ENCODE measurements around the gene AXDND1.
"Not testable (repeated sequence)": the region's sequence is repeated elsewhere in the genome, so short reads cannot be mapped to it uniquely, and the experiment has no call there.

The AXDND1 gene

DNA sequence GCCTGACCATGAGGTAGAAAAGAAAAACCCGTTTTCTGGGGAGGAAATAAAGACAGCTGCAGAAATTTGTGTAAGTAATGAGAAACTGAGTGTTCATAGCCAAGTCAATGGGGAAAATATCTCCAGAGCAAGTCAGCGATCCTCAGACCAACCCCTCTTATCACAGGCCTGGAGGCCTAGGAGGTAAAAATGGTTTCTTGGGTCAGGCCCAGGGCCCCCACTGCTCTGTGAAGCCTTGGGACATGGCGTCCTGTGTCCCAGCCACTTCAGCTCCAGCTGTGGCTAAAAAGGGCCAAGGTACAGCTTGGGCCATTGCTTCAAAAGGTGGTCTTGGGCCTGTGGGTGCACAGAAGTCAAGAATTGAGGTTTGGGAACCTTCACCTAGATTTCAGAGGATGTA lies 108.9 kb downstream of the AXDND1 start:
- Histone ChIP-seq H3K9ac (ENCODE audit: insufficient read length) (no peak overlapping the region), H3K27ac (no peak overlapping the region), H3K36me3 (ENCODE audit: insufficient read depth, low read length) (no peaks in the 10 kb centered on the region), H3K9me3 (ENCODE audit: low read depth, low read length) (no peaks in the 10 kb centered on the region), H3K4me3 (no peak overlapping the region)
- TF ChIP-seq FOXP2 (optimal IDR thresholded peaks at IDR 0.05; ENCODE audit: control extremely low read depth, extremely low read length, insufficient read depth) (no peak), EZH2 (IDR thresholded peaks at IDR 0.05) (no peak), POLR2AphosphoS5 (IDR thresholded peaks at IDR 0.05; ENCODE audit: borderline replicate concordance, low read depth, low read length) (no peak)
- DNase-seq (ENCODE audit: low read depth, low spot score) = no peak

DNA sequence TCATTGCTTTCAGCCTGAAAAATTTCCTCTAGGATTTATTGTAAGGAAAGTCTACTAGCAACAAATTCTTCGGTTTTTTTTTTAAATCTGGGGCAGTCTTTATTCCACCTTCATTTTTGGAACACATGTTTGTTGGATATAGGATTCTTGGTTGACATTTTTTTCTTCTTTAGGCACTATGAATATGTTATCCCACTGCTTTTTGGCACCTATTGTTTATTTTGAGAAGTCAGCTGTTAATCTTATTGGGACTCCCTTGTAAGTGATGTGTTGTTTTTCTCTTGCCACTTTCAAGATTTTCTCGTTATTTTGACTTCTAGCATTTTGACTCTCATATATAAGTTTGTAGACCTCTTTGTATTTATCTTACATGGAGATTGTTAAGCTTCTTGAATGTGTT lies 110.7 kb downstream of the AXDND1 start:
- no peak for TF ChIP-seq POLR2AphosphoS5 (IDR thresholded peaks at IDR 0.05; ENCODE audit: borderline replicate concordance, low read depth, low read length)
- no peak for TF ChIP-seq FOXP2 (optimal IDR thresholded peaks at IDR 0.05; ENCODE audit: control extremely low read depth, extremely low read length, insufficient read depth)
- TF ChIP-seq EZH2 (IDR thresholded peaks at IDR 0.05) = no peak
- DNase-seq (ENCODE audit: low read depth, low spot score) = no peak
- H3K9me3 ChIP-seq (ENCODE audit: low read depth, low read length) = no peaks in the 10 kb centered on the region

DNA sequence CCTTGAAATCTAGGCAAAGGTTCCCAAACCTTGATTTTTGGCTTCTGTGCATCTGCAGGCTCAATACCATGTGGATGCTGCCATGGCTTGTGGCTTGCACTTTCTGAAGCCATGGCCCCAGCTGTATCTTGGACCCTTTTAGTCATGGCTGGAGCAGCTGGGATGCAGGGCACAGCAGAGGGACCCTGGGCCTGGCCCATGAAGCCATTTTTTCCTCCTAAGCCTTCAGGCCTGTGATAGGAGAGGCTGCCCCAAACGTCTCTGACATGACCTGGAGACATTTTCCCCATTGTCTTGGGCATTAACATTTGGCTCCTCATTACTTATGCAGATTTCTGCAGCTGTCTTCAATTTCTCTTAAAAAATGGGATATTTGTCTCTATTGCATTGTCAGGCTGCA lies 112.6 kb downstream of the AXDND1 start:
- TF ChIP-seq FOXP2 (optimal IDR thresholded peaks at IDR 0.05; ENCODE audit: control extremely low read depth, extremely low read length, insufficient read depth) (no peak), EZH2 (IDR thresholded peaks at IDR 0.05) (no peak), POLR2AphosphoS5 (IDR thresholded peaks at IDR 0.05; ENCODE audit: borderline replicate concordance, low read depth, low read length) (no peak)
- no peaks in the 10 kb centered on the region for H3K36me3 ChIP-seq (ENCODE audit: insufficient read depth, low read length)
- no peak for DNase-seq (ENCODE audit: low read depth, low spot score)
- H3K9ac ChIP-seq (ENCODE audit: insufficient read length) = no peak overlapping the region
- H3K27ac ChIP-seq = no peak overlapping the region
- no peaks in the 10 kb centered on the region for H3K9me3 ChIP-seq (ENCODE audit: low read depth, low read length)
- H3K4me3 ChIP-seq = no peak overlapping the region

More for the DNA sequence above, 110.7 kb downstream of the AXDND1 start:
- no peak overlapping the region for H3K4me3 ChIP-seq
- H3K36me3 ChIP-seq (ENCODE audit: insufficient read depth, low read length) = no peaks in the 10 kb centered on the region
- H3K27ac ChIP-seq = no peak overlapping the region
- no peak overlapping the region for H3K9ac ChIP-seq (ENCODE audit: insufficient read length)

DNA sequence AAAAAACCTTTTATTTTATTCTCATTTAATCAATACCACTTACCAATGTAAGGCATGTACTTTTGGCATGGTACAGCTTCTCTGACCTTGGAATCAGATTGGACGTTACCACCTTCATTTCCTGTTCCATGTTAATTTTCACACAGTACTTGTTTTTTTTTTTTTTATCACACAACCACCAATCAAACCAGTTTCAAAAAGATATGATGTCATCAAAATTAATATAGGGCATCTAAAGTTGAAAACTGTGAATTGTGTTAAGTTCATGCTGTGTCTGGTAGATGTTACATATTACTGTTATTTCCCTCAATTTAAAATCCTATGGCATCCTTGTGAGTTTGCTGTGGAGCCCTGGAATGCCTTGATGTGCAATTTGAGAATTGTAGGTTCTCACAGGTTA lies 124.8 kb downstream of the AXDND1 start:
- Histone ChIP-seq H3K4me3 (no peak overlapping the region), H3K36me3 (ENCODE audit: insufficient read depth, low read length) (no peaks in the 10 kb centered on the region), H3K9me3 (ENCODE audit: low read depth, low read length) (no peaks in the 10 kb centered on the region), H3K27ac (no peak overlapping the region), H3K9ac (ENCODE audit: insufficient read length) (no peak overlapping the region)
- TF ChIP-seq POLR2AphosphoS5 (IDR thresholded peaks at IDR 0.05; ENCODE audit: borderline replicate concordance, low read depth, low read length) = no peak
- no peak for TF ChIP-seq FOXP2 (optimal IDR thresholded peaks at IDR 0.05; ENCODE audit: control extremely low read depth, extremely low read length, insufficient read depth)
- DNase-seq (ENCODE audit: low read depth, low spot score) = no peak

DNA sequence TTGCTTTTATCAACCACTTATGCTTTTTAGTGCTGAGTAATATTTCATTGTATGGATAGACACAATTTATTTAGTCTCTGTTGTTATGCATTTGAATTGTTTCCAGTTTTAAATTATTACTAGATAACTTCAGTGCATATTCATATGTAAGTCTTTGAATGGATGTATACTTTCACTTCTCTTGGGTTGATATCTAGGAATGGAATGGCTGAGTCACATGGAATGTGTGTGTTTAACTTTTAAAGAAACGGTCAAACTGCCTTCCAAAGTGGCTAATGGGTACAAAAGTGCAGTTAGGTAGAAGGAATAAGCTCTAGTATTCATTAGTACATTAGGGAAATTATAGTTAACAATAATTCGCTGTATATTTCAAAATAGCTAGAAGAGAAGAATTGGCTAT lies 127.6 kb downstream of the AXDND1 start:
- no peaks in the 10 kb centered on the region for H3K36me3 ChIP-seq (ENCODE audit: insufficient read depth, low read length)
- H3K27ac ChIP-seq = no peak overlapping the region
- no peak overlapping the region for H3K4me3 ChIP-seq
- TF ChIP-seq FOXP2 (optimal IDR thresholded peaks at IDR 0.05; ENCODE audit: control extremely low read depth, extremely low read length, insufficient read depth) (no peak), EZH2 (IDR thresholded peaks at IDR 0.05) (no peak), POLR2AphosphoS5 (IDR thresholded peaks at IDR 0.05; ENCODE audit: borderline replicate concordance, low read depth, low read length) (no peak)
- no peak overlapping the region for H3K9ac ChIP-seq (ENCODE audit: insufficient read length)
- no peak for DNase-seq (ENCODE audit: low read depth, low spot score)
- H3K9me3 ChIP-seq (ENCODE audit: low read depth, low read length) = no peaks in the 10 kb centered on the region

DNA sequence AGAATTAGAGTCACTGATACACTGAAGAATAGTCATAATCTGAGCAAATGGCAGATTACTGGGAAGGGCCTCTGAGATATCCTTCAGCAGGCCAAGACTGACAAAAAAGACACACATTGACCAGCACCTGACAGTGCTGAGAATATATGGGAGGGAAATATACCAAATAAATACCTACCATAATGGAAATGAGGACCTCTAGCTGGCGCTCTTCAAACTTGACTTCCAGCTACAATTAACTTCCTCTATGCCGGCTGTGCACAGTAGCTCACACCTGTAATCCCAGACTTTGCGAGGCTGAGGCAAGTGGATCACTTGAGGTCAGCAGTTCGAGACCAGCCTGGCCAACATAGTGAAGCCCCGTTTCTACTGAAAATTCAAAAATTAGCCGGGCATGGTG lies 140.4 kb downstream of the AXDND1 start:
- H3K9me3 ChIP-seq (ENCODE audit: low read depth, low read length) = no peaks in the 10 kb centered on the region
- H3K4me3 ChIP-seq = no peak overlapping the region
- H3K9ac ChIP-seq (ENCODE audit: insufficient read length) = no peak overlapping the region
- DNase-seq (ENCODE audit: low read depth, low spot score) = no peak
- H3K27ac ChIP-seq = no peak overlapping the region
- TF ChIP-seq FOXP2 (optimal IDR thresholded peaks at IDR 0.05; ENCODE audit: control extremely low read depth, extremely low read length, insufficient read depth) = no peak
- no peak for TF ChIP-seq POLR2AphosphoS5 (IDR thresholded peaks at IDR 0.05; ENCODE audit: borderline replicate concordance, low read depth, low read length)
- TF ChIP-seq EZH2 (IDR thresholded peaks at IDR 0.05) = no peak
- H3K36me3 ChIP-seq (ENCODE audit: insufficient read depth, low read length) = no peaks in the 10 kb centered on the region

DNA sequence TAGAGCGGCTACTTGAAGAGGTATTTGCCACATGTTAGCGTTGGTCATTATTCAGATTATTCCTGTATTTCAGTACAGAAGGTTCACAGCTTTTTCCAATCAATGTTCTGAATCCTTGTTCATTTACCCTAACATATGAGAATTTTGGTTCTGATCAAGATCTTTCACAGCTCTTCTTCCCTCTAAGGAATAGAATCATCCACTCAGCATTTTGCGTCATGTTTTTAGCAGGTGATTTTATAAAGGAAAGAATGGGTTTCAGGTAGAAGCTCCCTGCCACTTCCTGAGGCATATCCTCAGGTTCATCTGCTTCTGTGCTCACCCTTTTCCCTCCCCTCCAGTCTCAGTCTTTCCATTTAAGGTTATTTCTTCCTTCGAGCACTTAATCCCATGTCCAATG lies 143.6 kb downstream of the AXDND1 start:
- Histone ChIP-seq H3K27ac (no peak overlapping the region), H3K9me3 (ENCODE audit: low read depth, low read length) (no peaks in the 10 kb centered on the region), H3K36me3 (ENCODE audit: insufficient read depth, low read length) (no peaks in the 10 kb centered on the region), H3K4me3 (no peak overlapping the region), H3K9ac (ENCODE audit: insufficient read length) (no peak overlapping the region)
- no peak for DNase-seq (ENCODE audit: low read depth, low spot score)
- TF ChIP-seq POLR2AphosphoS5 (IDR thresholded peaks at IDR 0.05; ENCODE audit: borderline replicate concordance, low read depth, low read length) (no peak), FOXP2 (optimal IDR thresholded peaks at IDR 0.05; ENCODE audit: control extremely low read depth, extremely low read length, insufficient read depth) (no peak), EZH2 (IDR thresholded peaks at IDR 0.05) (no peak)

DNA sequence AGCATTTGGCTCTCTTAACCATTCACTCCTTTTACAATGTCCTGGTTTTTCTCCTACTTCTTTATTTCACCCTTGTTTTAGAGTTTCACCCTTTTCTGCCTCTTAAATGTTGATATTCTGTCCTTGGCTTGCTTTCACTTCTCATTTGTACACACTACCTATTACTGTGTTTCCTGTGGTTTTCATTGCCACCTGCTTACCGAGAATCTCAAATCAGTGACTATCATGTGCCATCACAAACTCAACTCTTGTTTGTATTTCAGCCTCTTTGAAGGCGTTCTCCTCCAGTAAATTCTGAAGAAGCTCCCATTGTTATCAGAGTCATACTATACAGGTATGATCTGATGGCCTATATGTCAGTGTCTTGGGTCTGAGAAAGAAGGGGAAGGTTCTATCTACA lies 144.3 kb downstream of the AXDND1 start:
- H3K9ac ChIP-seq (ENCODE audit: insufficient read length) = no peak overlapping the region
- H3K4me3 ChIP-seq = no peak overlapping the region
- no peaks in the 10 kb centered on the region for H3K36me3 ChIP-seq (ENCODE audit: insufficient read depth, low read length)
- H3K9me3 ChIP-seq (ENCODE audit: low read depth, low read length) = no peaks in the 10 kb centered on the region
- H3K27ac ChIP-seq = no peak overlapping the region
- TF ChIP-seq EZH2 (IDR thresholded peaks at IDR 0.05) (no peak), POLR2AphosphoS5 (IDR thresholded peaks at IDR 0.05; ENCODE audit: borderline replicate concordance, low read depth, low read length) (no peak), FOXP2 (optimal IDR thresholded peaks at IDR 0.05; ENCODE audit: control extremely low read depth, extremely low read length, insufficient read depth) (no peak)
- DNase-seq (ENCODE audit: low read depth, low spot score) = no peak

DNA sequence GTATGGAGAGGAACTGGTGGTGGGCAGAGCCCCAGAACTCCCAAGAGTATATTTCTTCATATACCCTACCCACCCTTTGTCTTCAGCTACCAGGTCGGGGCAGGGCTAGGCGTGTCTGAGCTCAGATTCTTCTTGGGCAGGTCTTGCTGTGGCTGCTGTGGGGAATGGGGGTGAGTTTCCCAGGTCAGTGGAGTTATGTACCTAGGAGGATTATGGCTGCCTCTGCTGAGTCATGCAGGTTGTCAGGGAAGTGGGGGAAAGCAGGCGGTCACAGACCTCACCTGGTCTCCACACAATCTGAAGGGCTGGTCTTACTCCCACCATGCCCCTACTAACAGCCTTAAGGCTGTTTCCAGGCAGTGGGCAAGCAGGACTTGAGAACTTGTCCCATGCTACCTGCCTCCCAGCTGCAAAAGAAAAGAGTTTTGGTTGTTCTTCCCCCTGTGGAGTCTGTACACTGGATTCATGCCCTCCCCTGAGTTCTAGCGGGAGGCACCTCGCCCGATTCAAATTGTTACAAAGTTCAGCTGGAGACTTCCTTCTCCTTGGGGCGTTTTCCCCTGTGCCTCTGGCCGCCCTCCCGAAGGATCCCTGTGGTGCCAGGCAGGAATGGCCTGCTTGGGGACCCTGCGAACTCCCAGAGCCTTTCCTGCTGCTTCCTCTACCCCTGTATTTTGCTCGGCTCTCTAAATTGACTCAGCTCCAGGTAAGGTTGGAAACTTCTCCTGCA lies 151.4 kb downstream of the AXDND1 start:
- H3K9me3 ChIP-seq (ENCODE audit: low read depth, low read length) = no peaks in the 10 kb centered on the region
- no peaks in the 10 kb centered on the region for H3K36me3 ChIP-seq (ENCODE audit: insufficient read depth, low read length)
- H3K27ac ChIP-seq = no peak overlapping the region
- H3K9ac ChIP-seq (ENCODE audit: insufficient read length) = no peak overlapping the region
- no peak for DNase-seq (ENCODE audit: low read depth, low spot score)
- TF ChIP-seq FOXP2 (optimal IDR thresholded peaks at IDR 0.05; ENCODE audit: control extremely low read depth, extremely low read length, insufficient read depth) = no peak
- no peak overlapping the region for H3K4me3 ChIP-seq

DNA sequence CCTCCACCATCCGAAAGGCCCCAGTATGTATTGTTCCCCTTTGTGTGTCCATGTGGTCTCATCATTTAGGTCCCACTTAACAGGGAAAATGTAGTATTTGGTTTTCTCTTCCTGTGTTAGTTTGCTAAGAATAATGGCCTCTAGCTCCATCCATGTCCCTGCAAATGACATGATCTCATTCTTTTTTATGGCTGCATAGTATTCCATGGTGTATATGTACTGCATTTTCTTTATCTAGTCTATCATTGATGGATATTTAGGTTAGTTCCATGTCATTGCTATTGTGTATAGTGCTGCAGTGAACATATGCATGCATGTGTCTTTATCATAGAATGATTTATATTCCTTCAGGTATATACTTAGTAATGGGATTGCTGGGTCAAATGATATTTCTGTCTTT lies 152.8 kb downstream of the AXDND1 start:
- not testable (repeated sequence) for H3K27ac ChIP-seq; H3K9ac ChIP-seq (ENCODE audit: insufficient read length); DNase-seq (ENCODE audit: low read depth, low spot score); H3K4me3 ChIP-seq; H3K36me3 ChIP-seq (ENCODE audit: insufficient read depth, low read length); H3K9me3 ChIP-seq (ENCODE audit: low read depth, low read length)

Measured in SK-N-MC (cell line).